ENCODE data around the gene MAPRE2.

- TF ChIP-seq POLR2AphosphoS5 (IDR thresholded peaks at IDR 0.05; ENCODE audit: borderline replicate concordance, low read depth, low read length) (no peak), EZH2 (IDR thresholded peaks at IDR 0.05) (no peak), FOXP2 (optimal IDR thresholded peaks at IDR 0.05; ENCODE audit: control extremely low read depth, extremely low read length, insufficient read depth) (no peak)
These were observed 32.2 kb downstream of the MAPRE2 start for GRCh38 chr18:35073186-35074105.
